ENCODE measurements around the gene SLC23A3. TPM values are rescaled to one million over a fixed set of nuclear protein-coding genes. Genes with fewer than 3 reads are reported as not detected.

SLC23A3 gene
- polyA plus RNA-seq, 3 donors, result 1.1 TPM; not detected in 2

GRCh38 chr2:219133976-219134375, 35.9 kb downstream of the SLC23A3 start:
- no peak overlapping the region for H3K4me2 ChIP-seq (replicated peaks; ENCODE audit: extremely low read depth, low read length, poor library complexity, severe bottlenecking)
- no peaks in the 10 kb centered on the region for H3K4me1 ChIP-seq (ENCODE audit: control insufficient read depth in 1 of 2, insufficient read depth in 2 of 2, low read length in 2 of 2)
- Mint-ChIP-seq H3K9me3 (no peaks in the 10 kb centered on the region), H3K27ac (no peak overlapping the region), H3K27me3 (ENCODE audit: low read depth in 3 of 3) (peaks cover 0 to 6% (median under 1%) of the 10 kb centered on the region in 3 donors), H3K4me1 (peaks cover 3% of the 10 kb centered on the region), H3K4me3 (no peak overlapping the region), H3K36me3 (peaks cover 23 to 28% of the 10 kb centered on the region in 2 donors)
- H3K27ac ChIP-seq (ENCODE audit: low read depth in 1 of 2, low read length in 2 of 2), result no peak overlapping the region
- no peaks in the 10 kb centered on the region for H3K27me3 ChIP-seq (ENCODE audit: control insufficient read depth in 2 of 2, insufficient read depth in 2 of 2, low read length in 2 of 2)
- H4K20me1 ChIP-seq (ENCODE audit: insufficient read depth, low read length), result peaks cover under 1% of the 10 kb centered on the region
- no peak overlapping the region for H3K9ac ChIP-seq (ENCODE audit: insufficient read depth, low read length, poor library complexity, severe bottlenecking)
- intact Hi-C loops (cut with micrococcal nuclease), result no loop called here
- no peak overlapping the region for H3K4me3 ChIP-seq (replicated peaks in 1 of 3; ENCODE audit: low read depth in 2 of 3, low read length in 3 of 3)
- 37% methylated on average over 2 of the region's 4 CpGs for WGBS (ENCODE audit: insufficient coverage)
- H2AFZ ChIP-seq (ENCODE audit: insufficient read depth, low read depth, low read length, poor library complexity, severe bottlenecking), result no peak overlapping the region
- H3K36me3 ChIP-seq (replicated peaks in 1 of 2; ENCODE audit: control insufficient read depth in 1 of 2, insufficient read depth in 2 of 2, low read length in 2 of 2), result no peaks in the 10 kb centered on the region
- no peak for DNase-seq
- no peaks in the 10 kb centered on the region for H3K79me2 ChIP-seq (ENCODE audit: insufficient read depth, low read length)
- no peaks in the 10 kb centered on the region for H3K9me3 ChIP-seq (replicated peaks in 1 of 2; ENCODE audit: control insufficient read depth in 1 of 2, insufficient read depth in 1 of 2, low read length in 2 of 2)
- TF ChIP-seq CTCF (IDR thresholded peaks at IDR 0.05), result no peak

DNA sequence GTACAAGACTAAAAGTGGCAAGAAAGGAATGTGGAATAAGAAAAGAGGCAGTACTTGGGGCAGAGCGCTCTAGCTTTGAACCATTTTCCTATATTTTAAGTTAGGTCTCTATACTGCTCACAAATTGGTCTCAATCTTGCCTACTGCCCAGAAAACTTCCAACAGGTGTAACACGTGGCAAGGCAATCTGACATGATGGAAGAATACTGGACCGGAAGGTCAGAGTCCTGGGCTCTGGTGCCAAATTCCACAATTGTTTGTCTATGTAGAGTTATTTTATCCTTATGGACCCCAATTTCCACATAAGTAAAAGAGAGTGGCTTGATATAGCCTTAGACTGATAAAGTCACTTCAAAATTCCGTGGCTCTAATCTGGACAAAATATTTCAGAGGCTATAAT, 38.1 kb downstream of the SLC23A3 start:
- Histone ChIP-seq H3K4me2 (replicated peaks; ENCODE audit: extremely low read depth, low read length, poor library complexity, severe bottlenecking) (no peak overlapping the region), H3K9me3 (replicated peaks in 1 of 2; ENCODE audit: control insufficient read depth in 1 of 2, insufficient read depth in 1 of 2, low read length in 2 of 2) (no peaks in the 10 kb centered on the region), H3K9ac (ENCODE audit: insufficient read depth, low read length, poor library complexity, severe bottlenecking) (no peak overlapping the region), H4K20me1 (ENCODE audit: insufficient read depth, low read length) (peaks cover 17% of the 10 kb centered on the region), H3K36me3 (replicated peaks in 1 of 2; ENCODE audit: control insufficient read depth in 1 of 2, insufficient read depth in 2 of 2, low read length in 2 of 2) (no peaks in the 10 kb centered on the region), H2AFZ (ENCODE audit: insufficient read depth, low read depth, low read length, poor library complexity, severe bottlenecking) (no peak overlapping the region), H3K27ac (ENCODE audit: low read depth in 1 of 2, low read length in 2 of 2) (no peak overlapping the region), H3K27me3 (ENCODE audit: control insufficient read depth in 2 of 2, insufficient read depth in 2 of 2, low read length in 2 of 2) (no peaks in the 10 kb centered on the region), H3K4me1 (ENCODE audit: control insufficient read depth in 1 of 2, insufficient read depth in 2 of 2, low read length in 2 of 2) (no peaks in the 10 kb centered on the region), H3K79me2 (ENCODE audit: insufficient read depth, low read length) (no peaks in the 10 kb centered on the region), H3K4me3 (replicated peaks in 1 of 3; ENCODE audit: low read depth in 2 of 3, low read length in 3 of 3) (no peak overlapping the region)
- intact Hi-C loops (cut with micrococcal nuclease), result no loop called here
- peaks cover 8% of the 10 kb centered on the region for H3K4me1 Mint-ChIP-seq
- no peak overlapping the region for H3K27ac Mint-ChIP-seq
- H3K9me3 Mint-ChIP-seq, result peaks cover 0 to 2% (median 0%) of the 10 kb centered on the region in 7 donors
- H3K27me3 Mint-ChIP-seq (ENCODE audit: low read depth in 3 of 3), result peaks cover 1 to 4% (median 2%) of the 10 kb centered on the region in 3 donors
- no peak overlapping the region for H3K4me3 Mint-ChIP-seq
- no peak for TF ChIP-seq CTCF (IDR thresholded peaks at IDR 0.05)
- no peak for DNase-seq
- peaks cover 20 to 22% of the 10 kb centered on the region in 2 donors for H3K36me3 Mint-ChIP-seq
- WGBS (ENCODE audit: insufficient coverage), result no CpG with 5 or more reads among the region's 4 CpGs
